Stimulated activated CD8-positive, alpha-beta memory T cell treated with anti-CD3 and anti-CD28 coated beads, Interleukin-7, amount 100 ng/mL, for 24 hours (primary cell): ENCODE data around the gene AKNA.
A peak's percentile ranks its signal among the peaks of the same experiment; 100 is the strongest.

Experiments
- DNase-seq: peaks from one replicate; pipeline ENCODE4 v3.0.0-alpha.2; 2020; ENCODE audit warnings: low read depth

Gene AKNA

GRCh38 chr9:114387680-114388356 lies at the start of gene AKNA:
AKNA (minus strand) TSS chr9:114387982; CDS start chr9:114381333, 6,649 bp downstream.
- DNase-seq = peak; percentile 53

GRCh38 chr9:114437401-114437893 lies 49.7 kb upstream of the AKNA start:
- no peak for DNase-seq

GRCh38 chr9:114434878-114435311 lies 47.1 kb upstream of the AKNA start:
- no peak for DNase-seq

- no peak for DNase-seq
These were observed 46.0 kb upstream of the AKNA start for GRCh38 chr9:114433720-114434255.

GRCh38 chr9:114433086-114433485 lies 45.3 kb upstream of the AKNA start:
- no peak for DNase-seq

GRCh38 chr9:114432323-114433067 lies 44.7 kb upstream of the AKNA start:
- DNase-seq = no peak

- DNase-seq = no peak
These were observed 44.0 kb upstream of the AKNA start for GRCh38 chr9:114431770-114432169.

GRCh38 chr9:114431003-114431402 lies 43.2 kb upstream of the AKNA start:
- no peak for DNase-seq

- no peak for DNase-seq
These were observed 42.7 kb upstream of the AKNA start for GRCh38 chr9:114430457-114430856.

GRCh38 chr9:114429488-114429887 lies 41.7 kb upstream of the AKNA start:
- no peak for DNase-seq

GRCh38 chr9:114428466-114428865 lies 40.7 kb upstream of the AKNA start:
- no peak for DNase-seq

GRCh38 chr9:114427644-114428043 lies 39.9 kb upstream of the AKNA start:
- DNase-seq = no peak

- no peak for DNase-seq
These were observed 38.5 kb upstream of the AKNA start for GRCh38 chr9:114426046-114426948.

- no peak for DNase-seq
These were observed 37.3 kb upstream of the AKNA start for GRCh38 chr9:114425126-114425525.

- DNase-seq = no peak
These were observed 36.3 kb upstream of the AKNA start for GRCh38 chr9:114424126-114424525.

- no peak for DNase-seq
These were observed 35.4 kb upstream of the AKNA start for GRCh38 chr9:114423181-114423580.

- no peak for DNase-seq
These were observed 33.4 kb upstream of the AKNA start for GRCh38 chr9:114421147-114421546.

- DNase-seq = no peak
These were observed 32.0 kb upstream of the AKNA start for GRCh38 chr9:114419796-114420195.

GRCh38 chr9:114418053-114418452 lies 30.3 kb upstream of the AKNA start:
- no peak for DNase-seq

GRCh38 chr9:114417511-114417910 lies 29.7 kb upstream of the AKNA start:
- DNase-seq = no peak

GRCh38 chr9:114416906-114417305 lies 29.1 kb upstream of the AKNA start:
- no peak for DNase-seq

- DNase-seq = no peak
These were observed 28.5 kb upstream of the AKNA start for GRCh38 chr9:114416290-114416689.
